ENCODE results near the gene ATF1. TPM values are rescaled to one million over a fixed set of nuclear protein-coding genes. Genes with fewer than 3 reads are reported as not detected.
A peak's percentile ranks its signal among the peaks of the same experiment; 100 is the strongest.
"Not testable (repeated sequence)": the region's sequence is repeated elsewhere in the genome, so short reads cannot be mapped to it uniquely, and the experiment has no call there.

The ATF1 gene
- total RNA-seq, 1 donor from 2014 or later, result 47.0 TPM

DNA sequence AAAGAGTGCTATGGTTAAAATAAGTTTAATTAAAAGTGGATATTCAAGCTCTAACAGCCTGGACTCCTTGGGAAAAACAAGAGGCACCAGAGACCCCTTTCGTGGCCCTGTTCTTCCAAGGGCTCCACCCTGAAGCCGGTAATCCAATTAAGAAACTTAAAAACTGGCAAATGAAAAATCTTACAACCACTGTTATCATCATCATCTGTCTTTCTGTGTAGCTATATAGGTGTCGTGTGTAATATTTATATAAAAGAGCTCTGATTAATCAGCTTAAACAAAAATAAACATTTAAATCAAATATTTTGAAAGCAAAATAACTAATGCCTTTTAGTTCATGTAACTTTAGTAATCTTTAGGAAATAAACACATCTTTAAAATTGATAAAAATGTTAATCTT, 4.5 kb downstream of the ATF1 start:
- H3K9me3 ChIP-seq, result no peaks in the 10 kb centered on the region
- DNase-seq (no peak), ATAC-seq (no peak)
- peaks cover 15% of the 10 kb centered on the region for H3K36me3 ChIP-seq
- TF ChIP-seq CTCF (IDR thresholded peaks at IDR 0.05), result no peak
- H3K27ac ChIP-seq, result peak overlapping the region; percentile 13
- peak overlapping the region; percentile 0 for H3K4me3 ChIP-seq
- no peaks in the 10 kb centered on the region for H3K27me3 ChIP-seq (ENCODE audit: low read depth)
- intact Hi-C loops (cut with DNase I), result no loop called here
- peaks cover 31% of the 10 kb centered on the region for H3K4me1 ChIP-seq

DNA sequence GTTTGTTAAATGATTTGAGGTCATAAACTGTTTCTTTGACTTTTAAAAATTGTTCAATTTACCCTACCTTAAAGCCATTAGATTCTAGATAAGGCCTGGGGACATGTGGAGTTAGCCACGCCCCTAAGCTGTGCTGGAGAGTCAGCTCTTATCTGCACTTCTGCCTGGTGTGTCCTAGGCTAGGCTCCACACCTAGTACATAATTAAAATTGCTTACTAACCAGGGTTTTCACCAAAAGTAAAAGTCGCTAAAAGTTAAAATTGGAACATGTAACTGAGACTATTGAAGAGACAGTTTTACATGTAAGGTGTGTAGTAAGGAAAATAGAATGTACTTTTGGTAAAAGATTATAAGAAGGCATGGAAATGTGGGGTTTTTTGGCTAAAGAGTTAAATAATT, 4.9 kb downstream of the ATF1 start:
- peak overlapping the region; percentile 31 for H3K27ac ChIP-seq
- H3K4me3 ChIP-seq; H3K27me3 ChIP-seq (ENCODE audit: low read depth); intact Hi-C loops (cut with DNase I); H3K9me3 ChIP-seq; ATAC-seq: not testable (repeated sequence)
- peak; percentile 54 for DNase-seq
- peaks cover 31% of the 10 kb centered on the region for H3K4me1 ChIP-seq
- peaks cover 15% of the 10 kb centered on the region for H3K36me3 ChIP-seq

DNA sequence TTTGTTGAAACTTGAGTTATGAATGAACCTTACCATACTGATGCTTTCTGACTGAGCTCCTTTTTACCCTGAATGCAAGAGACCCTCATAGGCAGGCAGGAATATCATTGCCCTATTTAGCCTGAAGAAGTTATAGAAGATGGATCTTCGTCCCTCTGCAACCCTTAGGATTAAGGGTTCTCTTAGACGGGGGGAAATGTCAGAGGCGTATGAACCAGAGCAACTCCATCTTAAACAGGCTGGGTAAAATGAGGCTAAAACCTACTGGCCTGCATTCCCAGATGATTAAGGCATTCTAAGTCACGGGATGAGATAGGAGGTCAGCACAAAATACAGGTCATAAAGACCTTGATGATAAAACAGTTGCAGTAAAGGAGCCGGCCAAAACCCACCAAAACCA, 7.5 kb downstream of the ATF1 start:
- no peak overlapping the region for H3K27ac ChIP-seq
- H3K4me1 ChIP-seq, result peaks cover 17% of the 10 kb centered on the region
- H3K9me3 ChIP-seq, result no peaks in the 10 kb centered on the region
- ATAC-seq (no peak), DNase-seq (no peak)
- TF ChIP-seq CTCF (IDR thresholded peaks at IDR 0.05), result no peak
- intact Hi-C loops (cut with DNase I), result no loop called here
- H3K4me3 ChIP-seq, result no peak overlapping the region
- H3K36me3 ChIP-seq, result peaks cover 15% of the 10 kb centered on the region
- H3K27me3 ChIP-seq (ENCODE audit: low read depth), result no peaks in the 10 kb centered on the region

DNA sequence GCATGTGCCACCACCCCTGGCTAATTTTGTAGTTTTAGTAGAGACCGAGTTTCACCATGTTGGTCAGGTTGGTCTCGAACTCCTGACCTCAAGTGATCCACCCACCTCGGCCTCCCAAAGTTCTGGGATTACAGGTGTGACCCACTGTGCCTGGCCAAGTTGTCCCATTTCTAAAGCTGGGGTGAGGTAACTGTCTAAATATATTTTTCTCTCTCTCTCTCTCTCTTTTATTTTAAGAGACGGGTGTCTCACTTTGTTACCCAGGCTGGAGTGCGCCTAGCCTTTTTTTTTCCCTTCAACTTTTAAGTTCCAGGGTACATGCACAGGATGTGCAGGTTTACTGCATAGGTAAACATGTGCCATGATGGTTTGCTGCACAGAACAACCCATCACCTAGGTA, 8.6 kb downstream of the ATF1 start:
- H3K27ac ChIP-seq, result no peak overlapping the region
- peaks cover 11% of the 10 kb centered on the region for H3K4me1 ChIP-seq
- intact Hi-C loops (cut with DNase I), result no loop called here
- no peak for TF ChIP-seq CTCF (IDR thresholded peaks at IDR 0.05)
- no peak overlapping the region for H3K4me3 ChIP-seq
- H3K36me3 ChIP-seq, result peaks cover 15% of the 10 kb centered on the region
- H3K9me3 ChIP-seq, result no peaks in the 10 kb centered on the region
- ATAC-seq (no peak), DNase-seq (no peak)
- no peaks in the 10 kb centered on the region for H3K27me3 ChIP-seq (ENCODE audit: low read depth)

- no peaks in the 10 kb centered on the region for H3K27me3 ChIP-seq (ENCODE audit: low read depth)
- intact Hi-C loops (cut with DNase I), result no loop called here
- no peak overlapping the region for H3K27ac ChIP-seq
- H3K4me1 ChIP-seq, result peaks cover 8% of the 10 kb centered on the region
- H3K36me3 ChIP-seq, result peaks cover 15% of the 10 kb centered on the region
- no peak for ATAC-seq
- H3K9me3 ChIP-seq, result no peaks in the 10 kb centered on the region
- no peak for DNase-seq
- H3K4me3 ChIP-seq, result no peak overlapping the region
- no peak for TF ChIP-seq CTCF (IDR thresholded peaks at IDR 0.05)
These were observed 9.0 kb downstream of the ATF1 start for GRCh38 chr12:50772877-50773276.

- intact Hi-C loops (cut with DNase I), result no loop called here
- Histone ChIP-seq H3K27me3 (ENCODE audit: low read depth) (no peaks in the 10 kb centered on the region), H3K36me3 (peaks cover 18% of the 10 kb centered on the region), H3K4me1 (no peaks in the 10 kb centered on the region), H3K9me3 (no peaks in the 10 kb centered on the region), H3K4me3 (no peak overlapping the region), H3K27ac (no peak overlapping the region)
- ATAC-seq (no peak), DNase-seq (no peak)
- TF ChIP-seq CTCF (IDR thresholded peaks at IDR 0.05), result no peak
These were observed 11.3 kb downstream of the ATF1 start for GRCh38 chr12:50775251-50775650.

Data from lower lobe of right lung (tissue), 2 donors.